Measurements from ENCODE around the gene TSPAN4. TPM values are rescaled to one million over a fixed set of nuclear protein-coding genes. Genes with fewer than 3 reads are reported as not detected.

TSPAN4 gene
- total and polyA plus RNA-seq, 10 of the 15 experiments (the other 5 are each of a cell fraction or from before 2014, with no cell fraction given), result 0.37 to 14.0 (median 8.5) TPM; not detected in 1

- Histone ChIP-seq H3K27me3 (replicated peaks in 1 of 2; ENCODE audit: control insufficient read depth in 2 of 2, insufficient read depth in 2 of 2, low read length in 1 of 2) (no peaks in the 10 kb centered on the region), H2AFZ (ENCODE audit: control insufficient read depth, low read depth, low read length) (no peak overlapping the region), H3K27ac (ENCODE audit: control insufficient read depth, insufficient read depth) (no peak overlapping the region), H3K36me3 (ENCODE audit: control insufficient read depth in 2 of 2, insufficient read depth in 2 of 2, low read length in 1 of 2) (no peaks in the 10 kb centered on the region), H3K4me2 (ENCODE audit: control insufficient read depth, insufficient read depth) (peak overlapping the region; percentile 81), H3K9ac (ENCODE audit: control insufficient read depth, insufficient read depth, low read length) (peak overlapping the region; percentile 77; the same call in 1 of the 2 replicates), H3K4me3 (peak overlapping the region; percentile 100; the same call in 1 of the 2 replicates), H3K4me1 (ENCODE audit: control insufficient read depth, insufficient read depth, low read length) (peaks cover 23% of the 10 kb centered on the region), H3K9me3 (replicated peaks; ENCODE audit: control insufficient read depth, insufficient read depth, low read length) (no peaks in the 10 kb centered on the region), H3K79me2 (ENCODE audit: control insufficient read depth, insufficient read depth, low read length) (peaks cover 19% of the 10 kb centered on the region), H4K20me1 (ENCODE audit: control insufficient read depth, insufficient read depth) (no peaks in the 10 kb centered on the region)
- intact Hi-C loops (cut with micrococcal nuclease; ENCODE audit: unreplicated experiment), result no loop called here
- no peak for DNase-seq (ENCODE audit: low read depth, low spot score)
- ChIA-PET POLR2A (interaction anchor here (0.7 to 1.3 kb wide), 4 partner anchors 16 to 704 kb away, joined by 3 to 7 read pairs (median 4); partner anchors contain the start of gene IRF7), SMC1A (ENCODE audit: uncharacterized antibody, unreplicated experiment) (no interaction called here), RAD21 (ENCODE audit: unreplicated experiment) (no interaction called here), CTCF (no interaction called here)
- in situ Hi-C loops (cut with MboI), result no loop called here
- no peak for FAIRE-seq
- WGBS (ENCODE audit: insufficient coverage, insufficient replicate concordance, low lambda C conversion rate, missing lambda C conversion rate), result 88% methylated on average over 11 of the region's 11 CpGs
- no peak for ATAC-seq
- BruUV-seq (replicated peaks), result no TSS peak
- TF ChIP-seq ZBTB11 (CRISPR knock-in tag; IDR thresholded peaks at IDR 0.05) (no peak), RELB (IDR thresholded peaks at IDR 0.05; ENCODE audit: low read depth) (no peak), FOS (IDR thresholded peaks at IDR 0.05; ENCODE audit: borderline replicate concordance, extremely low read depth, insufficient read length) (no peak), ZNF622 (IDR thresholded peaks at IDR 0.05) (no peak), EZH2 (IDR thresholded peaks at IDR 0.05; ENCODE audit: borderline replicate concordance, control insufficient read depth, low read depth, low read length) (no peak), IKZF1 (conservative IDR thresholded peaks at IDR 0.05) (no peak), IKZF2 (IDR thresholded peaks at IDR 0.05) (no peak), ZSCAN29 (IDR thresholded peaks at IDR 0.05) (no peak), NFYB (IDR thresholded peaks at IDR 0.05; ENCODE audit: insufficient read depth, low read depth, low read length) (no peak), NRF1 (conservative IDR thresholded peaks at IDR 0.05; ENCODE audit: low read depth, low read length) (no peak), MLLT1 (IDR thresholded peaks at IDR 0.05) (no peak), CHD2 (IDR thresholded peaks at IDR 0.05; ENCODE audit: borderline replicate concordance, low read depth, low read length) (no peak), E2F4 (IDR thresholded peaks at IDR 0.05; ENCODE audit: low read depth, low read length) (no peak)
Measured at GRCh38 chr11:909406-909805, 66.8 kb downstream of the TSPAN4 start.
